GM15510 (cell line): ENCODE data around the gene GPC4.

ENCODE experiments used
- POLR2A ChIP-seq: IDR thresholded peaks from 3 replicates; pipeline ENCODE4 v1.6.1; 2011; ENCODE audit warnings: borderline replicate concordance; ENCODE audit not compliant: insufficient read length; ENCODE audit errors: extremely low read depth

Gene GPC4

DNA sequence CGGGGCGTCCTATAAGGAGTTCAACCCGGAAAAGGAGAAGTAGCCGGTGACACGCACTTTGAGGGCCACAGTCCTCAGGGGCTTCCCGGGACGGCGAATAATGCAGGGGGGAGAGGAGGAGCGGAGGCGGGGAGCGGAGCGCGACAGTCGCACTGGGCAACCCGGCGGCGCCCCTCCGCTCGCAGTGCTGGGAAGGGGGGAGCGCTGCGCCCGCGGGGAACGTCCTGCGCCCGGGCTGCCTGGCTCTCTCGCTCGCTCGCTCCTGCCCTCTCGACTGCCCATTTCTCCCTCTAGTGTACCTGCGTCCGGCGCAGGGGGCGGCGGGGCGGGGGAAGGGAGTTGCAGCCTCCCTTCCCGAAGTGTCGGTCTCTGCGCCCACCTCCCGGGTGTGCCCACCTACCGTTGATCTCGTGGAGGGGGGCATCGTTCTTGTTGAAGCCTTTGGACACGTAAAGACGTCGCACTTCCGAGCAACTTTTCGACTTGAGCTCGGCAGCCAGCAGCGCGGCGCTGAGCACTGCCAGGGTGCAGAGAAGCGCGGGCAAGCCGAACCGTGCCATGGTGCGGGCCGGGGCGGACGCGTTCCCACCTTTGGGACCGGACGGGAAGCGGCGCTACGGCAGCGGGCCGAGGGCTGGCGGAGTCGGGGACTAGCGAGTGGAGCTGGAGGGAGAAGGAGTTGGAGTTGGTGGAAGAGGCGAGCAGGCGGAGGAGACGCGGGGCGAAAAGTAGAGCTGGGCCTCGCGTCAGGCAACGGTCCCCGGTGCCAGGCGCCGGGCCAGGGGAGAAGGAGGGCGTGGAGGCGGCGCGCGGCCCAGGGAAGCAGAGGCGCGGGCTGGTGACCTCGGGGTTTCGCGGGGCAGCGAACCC lies 648 bp downstream of the GPC4 start:
- TF ChIP-seq POLR2A: no peak

- TF ChIP-seq POLR2A: no peak
These were observed 1.9 kb downstream of the GPC4 start for GRCh38 chrX:133413218-133413925.

DNA sequence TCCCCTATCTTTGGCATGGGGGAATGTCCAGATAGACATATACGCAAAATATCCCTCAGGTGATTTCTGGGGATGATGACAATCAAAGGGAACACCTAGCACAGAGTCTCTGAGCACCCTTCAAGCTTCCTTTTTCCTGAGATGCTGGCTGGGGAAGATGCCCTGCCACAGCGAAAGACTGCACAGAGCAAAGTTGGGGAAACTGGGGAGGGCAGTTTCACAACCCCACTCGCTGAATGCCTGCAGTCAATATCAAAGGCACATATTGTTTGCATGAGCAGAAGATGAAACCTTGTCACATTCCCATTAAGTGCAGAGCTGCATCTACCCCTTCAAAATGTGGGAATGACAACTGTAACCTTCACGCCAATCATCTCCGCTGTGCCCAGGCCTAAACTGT lies 2.6 kb downstream of the GPC4 start:
- no peak for TF ChIP-seq POLR2A

- no peak for TF ChIP-seq POLR2A
These were observed 3.0 kb downstream of the GPC4 start for GRCh38 chrX:133412246-133412645.

DNA sequence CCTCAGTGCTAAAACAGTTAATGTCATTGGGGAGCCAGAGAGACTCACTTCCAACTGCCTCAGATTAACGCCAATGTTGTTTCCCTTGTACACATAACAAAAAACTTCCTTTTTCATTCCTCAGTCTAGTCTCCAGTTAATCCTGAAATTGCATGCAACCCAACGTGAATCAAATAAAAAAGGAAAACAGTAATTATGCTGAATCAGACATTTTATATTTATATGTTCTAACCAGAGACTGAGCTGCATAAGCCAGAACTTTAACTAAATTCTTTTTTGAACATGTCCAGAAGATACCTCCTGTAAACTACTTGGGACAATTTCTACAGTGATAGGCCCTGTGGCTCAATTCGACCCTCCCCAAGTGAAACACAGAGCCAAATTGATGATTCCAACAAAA lies 4.7 kb downstream of the GPC4 start:
- TF ChIP-seq POLR2A: no peak

- TF ChIP-seq POLR2A: no peak
These were observed 9.6 kb downstream of the GPC4 start for GRCh38 chrX:133405498-133406185.

- no peak for TF ChIP-seq POLR2A
These were observed 11.3 kb downstream of the GPC4 start for GRCh38 chrX:133403984-133404383.

DNA sequence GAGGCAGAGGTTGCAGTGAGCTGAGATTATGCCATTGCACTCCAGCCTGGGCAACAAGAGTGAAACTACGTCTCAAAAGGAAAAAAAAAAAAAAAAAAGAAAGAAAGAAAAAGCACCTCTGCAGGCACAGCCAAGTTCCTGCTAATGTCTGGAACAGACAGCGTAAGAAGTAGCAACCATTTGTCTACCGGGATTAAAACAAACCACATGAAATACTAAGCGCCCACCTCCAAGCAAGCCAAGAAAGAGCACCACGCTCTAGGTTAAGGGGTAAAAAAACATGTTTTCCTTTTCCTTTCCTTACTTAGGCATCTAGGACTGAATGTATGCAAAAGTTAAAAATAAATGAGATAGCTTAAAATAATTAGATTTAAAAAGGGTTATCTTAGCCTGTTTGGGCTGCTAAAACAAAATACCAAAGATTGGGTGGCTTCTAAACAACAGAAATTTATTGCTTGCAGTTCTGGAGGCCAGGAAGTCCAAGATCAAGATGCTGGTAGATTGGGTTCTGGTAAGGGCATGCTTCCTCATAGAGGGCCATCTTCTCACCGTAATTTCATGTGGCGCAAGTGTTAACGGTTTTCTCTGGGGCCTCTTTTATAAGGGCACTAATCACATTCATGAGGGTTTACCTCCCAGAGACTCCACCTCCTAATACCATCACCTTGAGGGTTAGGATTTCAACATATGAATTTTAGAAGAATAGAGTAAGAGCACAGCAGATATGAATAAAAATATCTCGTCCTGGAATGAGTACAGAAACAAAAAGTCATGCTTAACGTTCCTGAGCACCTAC lies 12.3 kb downstream of the GPC4 start:
- TF ChIP-seq POLR2A: no peak

- TF ChIP-seq POLR2A: no peak
These were observed 13.2 kb downstream of the GPC4 start for GRCh38 chrX:133402042-133402453.

DNA sequence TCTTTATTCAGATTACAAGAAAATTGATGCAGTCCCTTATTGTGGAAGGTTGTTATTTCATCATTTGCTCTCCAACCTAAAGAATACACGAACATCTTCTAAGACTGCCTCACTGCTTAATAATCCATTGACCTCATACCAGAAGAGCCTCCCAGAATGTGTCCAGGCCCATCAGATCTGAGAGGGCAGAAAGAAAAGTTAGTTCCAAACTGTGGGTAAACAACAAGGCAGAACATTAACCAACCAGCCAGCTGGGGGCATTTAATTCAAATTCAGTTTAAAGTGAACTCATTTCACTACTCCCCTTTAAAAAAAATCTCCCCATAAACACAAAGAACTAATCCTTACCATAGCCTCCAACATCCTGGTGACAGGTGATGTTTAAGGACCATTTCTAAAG lies 13.8 kb downstream of the GPC4 start:
- no peak for TF ChIP-seq POLR2A

GRCh38 chrX:133399411-133399810 lies 15.9 kb downstream of the GPC4 start:
- no peak for TF ChIP-seq POLR2A

DNA sequence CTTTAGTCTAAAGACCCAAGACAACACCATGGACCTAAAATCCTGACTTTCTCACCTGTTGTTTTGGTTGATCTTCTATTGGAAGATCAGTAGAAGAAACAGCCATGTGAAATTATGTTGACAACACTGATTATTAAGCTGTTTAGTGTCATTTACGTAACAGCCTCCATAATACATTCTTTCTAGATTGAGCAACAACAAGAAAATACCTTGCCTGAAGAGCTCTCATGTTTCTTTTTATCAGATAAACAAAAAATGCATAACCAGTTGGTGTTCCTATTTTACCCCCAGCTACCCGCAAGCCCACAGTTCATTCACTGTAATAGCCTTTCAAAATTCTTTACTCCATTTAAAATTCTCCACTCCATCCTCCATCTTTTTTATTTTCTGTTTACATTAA lies 20.5 kb downstream of the GPC4 start:
- no peak for TF ChIP-seq POLR2A

- TF ChIP-seq POLR2A: no peak
These were observed 22.6 kb downstream of the GPC4 start for GRCh38 chrX:133392671-133393070.

GRCh38 chrX:133391111-133391510 lies 24.2 kb downstream of the GPC4 start:
- no peak for TF ChIP-seq POLR2A
